A549 (cell line): ENCODE measurements around the gene GNB4. TPM values are rescaled to one million over a fixed set of nuclear protein-coding genes. Genes with fewer than 3 reads are reported as not detected.

Experiments
- ATAC-seq, 2 experiments: fragments of 200-7000 bp in 1 of 2; fragments of >200 bp in 1 of 2; cut with Nextera tagmentation in 1 of 2; cut with Tn5 transposase in 1 of 2; 3 replicates each; pipeline versions ENCODE4 v1.8.0 to v1.9.1; 2018 to 2020; ENCODE audit warnings: mild to moderate bottlenecking in 1 of 2, moderate library complexity in 1 of 2
- CTCF ChIA-PET: fragments of 300-600 bp; sonication (Branson Sonifier 250); formaldehyde crosslinking; extraction: SDS; loops from one replicate; lab custom pipeline; 2021; ENCODE audit warnings: antibody characterized with exemption, inconsistent platforms; lab: Yijun Ruan, JAX
- POLR2A ChIA-PET: fragments of 350-600 bp; formaldehyde crosslinking; extraction: SDS; loops from one replicate; lab custom pipeline; 2021; ENCODE audit warnings: antibody characterized with exemption, inconsistent platforms; lab: Yijun Ruan, JAX
- DNase-seq, 2 experiments: peaks; one replicate each; pipeline versions ENCODE4 v3.0.0 to v3.0.0-alpha.2; 2011 to 2016; ENCODE audit warnings: low read depth in 1 of 2, low spot score in 1 of 2
- FAIRE-seq: peaks from 2 replicates; lab custom pipeline; 2011; peaks lifted over from hg19 to GRCh38; lab: Jason Lieb, UNC
- H3K27ac ChIP-seq, 2 experiments: fragments of >200 bp; sonication (Bioruptor Twin); formaldehyde crosslinking; 3 replicates each; pipeline ENCODE4 v1.5.1; 2016 to 2017
- H3K4me1 ChIP-seq: fragments of >200 bp; sonication (Bioruptor Twin); formaldehyde crosslinking; 3 replicates; pipeline ENCODE4 v1.6.1; 2016
- H3K4me2 ChIP-seq: fragments of >200 bp; sonication (Bioruptor Twin); formaldehyde crosslinking; 3 replicates; pipeline ENCODE4 v1.6.1; 2016
- H3K4me3 ChIP-seq: fragments of >200 bp; sonication (Bioruptor Twin); formaldehyde crosslinking; 3 replicates; pipeline ENCODE4 v1.5.1; 2016
- H3K9me3 ChIP-seq: fragments of >200 bp; sonication (Bioruptor Twin); formaldehyde crosslinking; 3 replicates; pipeline ENCODE4 v1.6.1; 2016
- CBX8 ChIP-seq: fragments of 200-600 bp; sonication (generic); IDR thresholded peaks from 2 replicates; pipeline ENCODE4 v1.6.1; 2016
- EP300 ChIP-seq, 2 experiments: fragments of >200 bp; sonication (Bioruptor Twin); formaldehyde crosslinking; IDR thresholded peaks; 2 replicates in 1 of 2; 3 replicates in 1 of 2; pipeline ENCODE4 v1.6.1; 2016 to 2017
- FOSL2 ChIP-seq, 2 experiments: fragments of 450-650 bp in 1 of 2; fragments of >200 bp in 1 of 2; sonication (Bioruptor Twin) in 1 of 2; formaldehyde crosslinking; IDR thresholded peaks; 2 replicates each; pipeline versions ENCODE4 v1.5.0 to v1.6.1; 2016 to 2020; ENCODE audit warnings: mild to moderate bottlenecking in 1 of 2, moderate library complexity in 1 of 2
- FOXS1 ChIP-seq: fragments of 250-450 bp; sonication (Bioruptor Pico); IDR thresholded peaks from 2 replicates; pipeline ENCODE4 v1.5.0; 2020; ENCODE audit warnings: mild to moderate bottlenecking, moderate library complexity
- HOXB13 ChIP-seq: fragments of 250-450 bp; sonication (Bioruptor Pico); IDR thresholded peaks from 2 replicates; pipeline ENCODE4 v1.5.0; 2020; ENCODE audit warnings: low read depth, mild to moderate bottlenecking, moderate library complexity
- HOXB5 ChIP-seq: fragments of 250-450 bp; sonication (Bioruptor Pico); IDR thresholded peaks from 2 replicates; pipeline ENCODE4 v1.5.0; 2020; ENCODE audit warnings: mild to moderate bottlenecking, moderate library complexity
- JUN ChIP-seq, 2 experiments: fragments of >200 bp; sonication (Bioruptor Twin); formaldehyde crosslinking; IDR thresholded peaks; 2 replicates in 1 of 2; 3 replicates in 1 of 2; pipeline ENCODE4 v1.6.1; 2016 to 2017
- JUNB ChIP-seq: fragments of >200 bp; sonication (Bioruptor Twin); formaldehyde crosslinking; IDR thresholded peaks from 2 replicates; pipeline ENCODE4 v1.6.1; 2016
- KDM1A ChIP-seq: fragments of 200-600 bp; sonication (generic); IDR thresholded peaks from 2 replicates; pipeline ENCODE4 v1.6.1; 2016; ENCODE audit warnings: low read depth, mild to moderate bottlenecking
- MAZ ChIP-seq: fragments of 150-350 bp; IDR thresholded peaks from 2 replicates; pipeline ENCODE4 v1.6.1; 2014; ENCODE audit warnings: antibody characterized with exemption, low read depth, low read length, borderline replicate concordance
- NFE2L2 ChIP-seq: fragments of 150-350 bp; conservative IDR thresholded peaks from 2 replicates; pipeline ENCODE4 v1.6.1; 2014; ENCODE audit warnings: low read length
- NPAS2 ChIP-seq: fragments of 250-450 bp; sonication (Bioruptor Pico); IDR thresholded peaks from 2 replicates; pipeline ENCODE4 v1.8.0; 2022; ENCODE audit warnings: mild to moderate bottlenecking, moderate library complexity, borderline replicate concordance
- POLR2AphosphoS2 ChIP-seq: conservative IDR thresholded peaks from 2 replicates; pipeline ENCODE4 v1.6.1; 2012; ENCODE audit warnings: low read length, improper control_type of control experiment, inconsistent platforms
- RARB ChIP-seq: fragments of 250-450 bp; sonication (Bioruptor Pico); IDR thresholded peaks from 2 replicates; pipeline ENCODE4 v1.8.0; 2021; ENCODE audit warnings: mild to moderate bottlenecking, moderate library complexity
- RFX5 ChIP-seq: fragments of 450-650 bp; IDR thresholded peaks from 2 replicates; pipeline ENCODE4 v1.7.1; 2014; ENCODE audit warnings: antibody characterized with exemption, mild to moderate bottlenecking, moderate library complexity
- SREBF2 ChIP-seq: fragments of 450-650 bp; IDR thresholded peaks from 2 replicates; pipeline ENCODE4 v1.6.1; 2014; ENCODE audit warnings: mild to moderate bottlenecking, moderate library complexity
- ZFP36 ChIP-seq: fragments of 450-650 bp; IDR thresholded peaks from 2 replicates; pipeline ENCODE4 v1.6.1; 2014; ENCODE audit warnings: borderline replicate concordance; ENCODE audit not compliant: partially characterized antibody
- ZNF302 ChIP-seq: fragments of 250-450 bp; sonication (Bioruptor Pico); IDR thresholded peaks from 2 replicates; pipeline ENCODE4 v1.9.0; 2021; ENCODE audit warnings: inconsistent platforms, mild to moderate bottlenecking, moderate library complexity
- ZSCAN20 ChIP-seq: fragments of 250-450 bp; sonication (Bioruptor Pico); IDR thresholded peaks from 2 replicates; pipeline ENCODE4 v1.8.0; 2022; ENCODE audit warnings: mild to moderate bottlenecking, moderate library complexity
- WGBS: methylation state at CpG from one replicate; pipeline ENCODE4 v1.1.6; 2017; ENCODE audit errors: missing lambda C conversion rate; 5-methylcytosine and 5-hydroxymethylcytosine counted together
- polyA plus RNA-seq, 4 experiments: library from polyadenylated mRNA; depleted of rRNA in 3 of 4; stranded (reverse); fragments of >200 nt; fragmentation: RNase III in 1 of 4; extraction: RNeasy Plus Mini Kit Qiagen cat#74134 plus additional on column Dnase treatment in 1 of 4; gene quantifications; 2 replicates in 3 of 4; 3 replicates in 1 of 4; pipeline ENCODE4 v1.2.3, GENCODE V29; 2011 to 2017
- TF ChIP-seq, protein P1 (sequence below): fragments of 450-650 bp; IDR thresholded peaks from 2 replicates; pipeline ENCODE4 v1.6.1; 2014; ENCODE audit warnings: antibody characterized with exemption
- TF ChIP-seq, protein P2 (sequence below): fragments of 250-450 bp; sonication (Bioruptor Pico); IDR thresholded peaks from 2 replicates; pipeline ENCODE4 v1.5.0; 2021; ENCODE audit warnings: mild to moderate bottlenecking, moderate library complexity, borderline replicate concordance
- TF ChIP-seq, protein P3 (sequence below): fragments of 200-600 bp; sonication (generic); IDR thresholded peaks from 2 replicates; pipeline ENCODE4 v1.6.1; 2016; ENCODE audit warnings: antibody characterized with exemption, mild to moderate bottlenecking, moderate library complexity

Gene GNB4
- polyA plus RNA-seq, 2 of the 4 experiments (the other 2 are of a cell fraction), result 10.9 to 22.7 TPM

DNA sequence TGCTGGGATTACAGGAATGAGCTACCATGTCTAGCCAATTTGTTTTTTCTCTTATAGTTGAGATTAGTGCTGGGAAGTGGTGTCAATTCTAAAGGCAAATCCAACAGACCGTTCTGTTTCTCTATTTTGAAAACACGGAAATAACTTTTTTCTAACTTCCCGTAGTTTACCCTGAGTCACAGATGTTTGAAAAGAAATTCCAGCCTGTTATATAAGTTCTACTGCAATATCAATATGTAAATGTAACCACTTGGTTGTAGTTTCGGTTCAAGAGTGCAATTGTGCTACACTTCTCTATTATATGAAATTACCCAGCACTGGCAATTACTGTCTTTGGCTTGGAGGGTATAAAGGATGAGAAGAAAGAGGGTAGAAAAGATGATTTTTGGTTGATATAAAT, 22.3 kb upstream of the GNB4 start:
- no peak for DNase-seq
- H3K9me3 ChIP-seq, result no peaks in the 10 kb centered on the region

DNA sequence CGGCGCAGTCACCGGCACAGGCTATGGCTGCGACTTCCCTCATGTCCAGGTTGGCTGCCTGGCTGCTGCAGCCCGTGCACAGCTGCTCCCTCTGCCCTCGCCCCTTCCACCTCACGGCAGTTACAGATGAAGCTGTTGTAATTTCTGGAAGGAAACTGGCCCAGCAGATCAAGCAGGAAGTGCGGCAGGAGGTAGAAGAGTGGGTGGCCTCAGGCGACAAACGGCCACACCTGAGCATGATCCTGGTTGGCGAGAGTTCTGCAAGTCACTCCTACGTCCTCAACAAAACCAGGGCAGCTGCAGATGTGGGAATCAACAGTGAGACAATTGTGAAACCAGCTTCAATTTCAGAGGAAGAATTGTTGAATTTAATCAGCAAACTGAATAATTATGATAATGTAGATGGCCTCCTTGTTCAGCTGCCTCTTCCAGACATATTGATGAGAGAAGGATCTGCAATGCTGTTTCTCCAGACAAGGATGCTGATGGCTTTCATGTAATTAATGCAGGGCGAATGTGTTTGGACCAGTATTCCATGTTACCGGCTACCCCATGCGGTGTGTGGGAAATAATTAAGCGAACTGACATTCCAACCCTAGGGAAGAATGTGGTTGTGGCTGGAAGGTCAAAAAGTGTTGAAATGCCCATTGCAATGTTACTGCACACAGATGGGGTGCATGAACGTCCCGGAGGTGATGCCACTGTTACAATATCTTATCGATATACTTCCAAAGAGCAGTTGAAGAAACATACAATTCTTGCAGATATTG, 13.2 kb upstream of the GNB4 start:
- 69% methylated on average over 15 of the region's 19 CpGs for WGBS
- ChIA-PET POLR2A (no interaction called here), CTCF (no interaction called here)
- FAIRE-seq, result no peak
- no peak overlapping the region for H3K4me3 ChIP-seq
- no peak for ATAC-seq
- TF ChIP-seq ZSCAN20 (CRISPR knock-in tag), result no peak
- no peak for TF ChIP-seq KDM1A
- no peak for TF ChIP-seq JUNB
- no peak for TF ChIP-seq CBX8
- no peak for TF ChIP-seq HOXB5
- TF ChIP-seq NFE2L2, result no peak
- no peak for TF ChIP-seq FOSL2 (IDR thresholded peaks at IDR 0.05)
- TF ChIP-seq FOSL2 (CRISPR knock-in tag; IDR thresholded peaks at IDR 0.05), result no peak
- no peak for TF ChIP-seq NPAS2 (CRISPR knock-in tag)
- TF ChIP-seq RFX5, result no peak
- TF ChIP-seq, protein P1, sequence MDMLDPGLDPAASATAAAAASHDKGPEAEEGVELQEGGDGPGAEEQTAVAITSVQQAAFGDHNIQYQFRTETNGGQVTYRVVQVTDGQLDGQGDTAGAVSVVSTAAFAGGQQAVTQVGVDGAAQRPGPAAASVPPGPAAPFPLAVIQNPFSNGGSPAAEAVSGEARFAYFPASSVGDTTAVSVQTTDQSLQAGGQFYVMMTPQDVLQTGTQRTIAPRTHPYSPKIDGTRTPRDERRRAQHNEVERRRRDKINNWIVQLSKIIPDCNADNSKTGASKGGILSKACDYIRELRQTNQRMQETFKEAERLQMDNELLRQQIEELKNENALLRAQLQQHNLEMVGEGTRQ, result no peak
- no peak for TF ChIP-seq ZNF302 (CRISPR knock-in tag)
- no peak for TF ChIP-seq MAZ
- TF ChIP-seq FOXS1, result no peak
- TF ChIP-seq, protein P2, sequence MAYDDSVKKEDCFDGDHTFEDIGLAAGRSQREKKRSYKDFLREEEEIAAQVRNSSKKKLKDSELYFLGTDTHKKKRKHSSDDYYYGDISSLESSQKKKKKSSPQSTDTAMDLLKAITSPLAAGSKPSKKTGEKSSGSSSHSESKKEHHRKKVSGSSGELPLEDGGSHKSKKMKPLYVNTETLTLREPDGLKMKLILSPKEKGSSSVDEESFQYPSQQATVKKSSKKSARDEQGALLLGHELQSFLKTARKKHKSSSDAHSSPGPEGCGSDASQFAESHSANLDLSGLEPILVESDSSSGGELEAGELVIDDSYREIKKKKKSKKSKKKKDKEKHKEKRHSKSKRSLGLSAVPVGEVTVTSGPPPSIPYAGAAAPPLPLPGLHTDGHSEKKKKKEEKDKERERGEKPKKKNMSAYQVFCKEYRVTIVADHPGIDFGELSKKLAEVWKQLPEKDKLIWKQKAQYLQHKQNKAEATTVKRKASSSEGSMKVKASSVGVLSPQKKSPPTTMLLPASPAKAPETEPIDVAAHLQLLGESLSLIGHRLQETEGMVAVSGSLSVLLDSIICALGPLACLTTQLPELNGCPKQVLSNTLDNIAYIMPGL (CRISPR knock-in tag), result no peak
- no peak for TF ChIP-seq EP300 (IDR thresholded peaks at IDR 0.05)
- H3K27ac ChIP-seq, result no peak overlapping the region
- no peak overlapping the region for H3K4me2 ChIP-seq
- no peaks in the 10 kb centered on the region for H3K4me1 ChIP-seq
- no peaks in the 10 kb centered on the region for H3K9me3 ChIP-seq
- no peak for DNase-seq

More for the DNA sequence above, 22.3 kb upstream of the GNB4 start:
- no peak overlapping the region for H3K4me3 ChIP-seq
- no peaks in the 10 kb centered on the region for H3K4me1 ChIP-seq
- no peak overlapping the region for H3K4me2 ChIP-seq
- POLR2A ChIA-PET, result no interaction called here
- WGBS, result 76% methylated on average over 4 of the region's 4 CpGs
- no peak for FAIRE-seq
- no peak overlapping the region for H3K27ac ChIP-seq
- TF ChIP-seq SREBF2 (no peak), RARB (no peak), NFE2L2 (no peak), POLR2AphosphoS2 (no peak), HOXB13 (CRISPR knock-in tag) (no peak), ZFP36 (no peak), JUN (IDR thresholded peaks at IDR 0.05) (no peak)
- TF ChIP-seq, protein P3, sequence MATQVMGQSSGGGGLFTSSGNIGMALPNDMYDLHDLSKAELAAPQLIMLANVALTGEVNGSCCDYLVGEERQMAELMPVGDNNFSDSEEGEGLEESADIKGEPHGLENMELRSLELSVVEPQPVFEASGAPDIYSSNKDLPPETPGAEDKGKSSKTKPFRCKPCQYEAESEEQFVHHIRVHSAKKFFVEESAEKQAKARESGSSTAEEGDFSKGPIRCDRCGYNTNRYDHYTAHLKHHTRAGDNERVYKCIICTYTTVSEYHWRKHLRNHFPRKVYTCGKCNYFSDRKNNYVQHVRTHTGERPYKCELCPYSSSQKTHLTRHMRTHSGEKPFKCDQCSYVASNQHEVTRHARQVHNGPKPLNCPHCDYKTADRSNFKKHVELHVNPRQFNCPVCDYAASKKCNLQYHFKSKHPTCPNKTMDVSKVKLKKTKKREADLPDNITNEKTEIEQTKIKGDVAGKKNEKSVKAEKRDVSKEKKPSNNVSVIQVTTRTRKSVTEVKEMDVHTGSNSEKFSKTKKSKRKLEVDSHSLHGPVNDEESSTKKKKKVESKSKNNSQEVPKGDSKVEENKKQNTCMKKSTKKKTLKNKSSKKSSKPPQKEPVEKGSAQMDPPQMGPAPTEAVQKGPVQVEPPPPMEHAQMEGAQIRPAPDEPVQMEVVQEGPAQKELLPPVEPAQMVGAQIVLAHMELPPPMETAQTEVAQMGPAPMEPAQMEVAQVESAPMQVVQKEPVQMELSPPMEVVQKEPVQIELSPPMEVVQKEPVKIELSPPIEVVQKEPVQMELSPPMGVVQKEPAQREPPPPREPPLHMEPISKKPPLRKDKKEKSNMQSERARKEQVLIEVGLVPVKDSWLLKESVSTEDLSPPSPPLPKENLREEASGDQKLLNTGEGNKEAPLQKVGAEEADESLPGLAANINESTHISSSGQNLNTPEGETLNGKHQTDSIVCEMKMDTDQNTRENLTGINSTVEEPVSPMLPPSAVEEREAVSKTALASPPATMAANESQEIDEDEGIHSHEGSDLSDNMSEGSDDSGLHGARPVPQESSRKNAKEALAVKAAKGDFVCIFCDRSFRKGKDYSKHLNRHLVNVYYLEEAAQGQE, result no peak
- CTCF ChIA-PET, result no interaction called here
- ATAC-seq, result no peak
